ENCODE results near the gene DAP3.
"Not testable (repeated sequence)": the region's sequence is repeated elsewhere in the genome, so short reads cannot be mapped to it uniquely, and the experiment has no call there.

Gene DAP3

DNA sequence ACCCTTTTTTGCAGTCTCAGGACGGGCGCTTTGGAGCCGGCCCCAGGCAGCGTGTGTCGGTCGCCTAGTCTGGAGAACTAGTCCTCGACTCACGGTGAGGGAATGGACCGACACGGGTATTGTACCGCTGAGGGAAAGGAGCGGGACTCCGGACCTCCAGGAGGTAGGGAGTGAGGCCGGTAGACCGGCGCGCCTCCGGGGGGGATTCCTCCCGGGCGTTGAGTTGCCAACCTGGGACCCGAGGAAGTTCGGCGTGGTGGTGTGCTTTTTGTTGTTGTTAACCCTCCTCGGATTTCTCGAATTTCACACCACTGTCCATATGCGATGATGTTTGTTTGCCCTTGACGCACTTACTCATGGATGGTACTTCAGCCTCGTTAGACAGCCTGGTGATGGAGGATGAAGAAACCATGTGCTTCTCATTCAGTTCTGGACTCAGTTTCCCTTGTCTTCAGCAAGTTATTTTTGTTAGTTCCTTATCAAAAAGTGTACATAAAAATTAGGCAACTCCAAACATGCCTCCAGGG, at the start of gene DAP3:
Gene DAP3 (plus strand): TSS at position 11 of the 527 bp plus-strand sequence. CDS start 20,689 bp downstream, outside the sequence.
- DNase-seq (ENCODE audit: low read depth in 2 of 2) = not testable (repeated sequence)

DNA sequence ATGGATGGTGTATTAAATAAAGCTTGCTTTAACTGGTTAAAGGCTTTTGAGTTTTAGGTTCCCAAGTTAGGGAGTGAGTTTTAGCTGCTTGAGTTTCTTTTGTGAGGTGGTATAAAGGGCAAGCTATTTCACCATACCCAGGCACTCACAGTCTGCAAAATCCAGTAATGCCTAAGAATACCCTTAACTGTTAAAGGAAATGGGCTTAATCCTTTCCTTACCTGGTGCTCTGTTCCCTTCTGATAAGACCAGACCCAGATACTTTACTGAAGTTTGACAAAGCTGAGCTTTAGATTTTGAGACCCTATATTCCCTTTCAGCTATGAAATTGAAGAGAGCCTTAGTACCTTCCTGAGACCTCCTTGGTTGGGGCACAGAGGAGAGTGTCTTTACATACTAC, 48.5 kb upstream of the DAP3 start:
- DNase-seq (ENCODE audit: low read depth in 2 of 2) = no peak

DNA sequence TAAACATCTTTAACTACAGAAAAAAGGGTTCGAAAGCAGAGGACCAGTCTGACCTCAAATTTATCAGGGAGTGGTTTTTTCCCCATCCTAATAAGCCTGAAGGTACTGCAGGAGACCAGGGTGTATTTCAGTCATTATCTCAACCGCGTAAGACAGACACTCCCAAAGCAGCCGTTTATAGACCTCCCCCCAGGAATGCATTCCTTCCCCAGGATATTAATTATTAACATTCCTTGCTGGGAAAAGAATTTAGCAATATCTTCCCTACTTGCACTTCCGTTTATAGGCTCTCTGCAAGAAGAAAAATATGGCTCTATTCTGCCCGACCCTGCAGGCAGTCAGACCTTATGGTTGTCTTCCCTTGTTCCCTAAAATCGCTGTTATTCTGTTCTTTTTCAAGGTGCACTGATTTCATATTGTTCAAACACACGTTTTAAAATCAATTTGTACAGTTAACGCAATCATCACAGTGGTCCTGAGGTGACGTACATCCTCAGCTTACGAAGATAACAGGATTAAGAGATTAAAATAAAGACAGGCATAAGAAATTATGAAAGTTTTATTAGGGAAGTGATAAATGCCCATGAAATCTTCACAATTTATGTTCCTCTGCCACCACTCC, 46.2 kb upstream of the DAP3 start:
- not testable (repeated sequence) for DNase-seq (ENCODE audit: low read depth in 2 of 2)

DNA sequence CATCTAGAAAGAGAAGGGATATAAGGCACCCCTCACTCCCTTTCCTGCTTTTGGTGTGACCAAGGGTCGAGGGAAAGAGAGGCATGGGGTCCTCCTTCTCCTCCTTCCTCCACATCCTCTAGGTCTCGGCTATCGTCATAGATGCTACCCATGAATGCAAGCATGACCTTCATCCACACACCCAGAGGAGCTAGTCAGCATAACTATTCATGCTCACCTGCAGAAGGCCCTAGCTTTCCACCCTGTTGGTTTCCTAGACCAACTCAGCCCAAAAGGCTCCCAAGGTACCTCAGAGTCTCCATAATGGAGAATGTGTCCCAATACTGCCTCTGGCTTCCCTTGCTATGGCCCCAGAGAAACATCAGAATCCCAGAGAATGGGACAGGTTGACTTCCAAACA, 45.7 kb upstream of the DAP3 start:
- DNase-seq (ENCODE audit: low read depth in 2 of 2) = no peak

DNA sequence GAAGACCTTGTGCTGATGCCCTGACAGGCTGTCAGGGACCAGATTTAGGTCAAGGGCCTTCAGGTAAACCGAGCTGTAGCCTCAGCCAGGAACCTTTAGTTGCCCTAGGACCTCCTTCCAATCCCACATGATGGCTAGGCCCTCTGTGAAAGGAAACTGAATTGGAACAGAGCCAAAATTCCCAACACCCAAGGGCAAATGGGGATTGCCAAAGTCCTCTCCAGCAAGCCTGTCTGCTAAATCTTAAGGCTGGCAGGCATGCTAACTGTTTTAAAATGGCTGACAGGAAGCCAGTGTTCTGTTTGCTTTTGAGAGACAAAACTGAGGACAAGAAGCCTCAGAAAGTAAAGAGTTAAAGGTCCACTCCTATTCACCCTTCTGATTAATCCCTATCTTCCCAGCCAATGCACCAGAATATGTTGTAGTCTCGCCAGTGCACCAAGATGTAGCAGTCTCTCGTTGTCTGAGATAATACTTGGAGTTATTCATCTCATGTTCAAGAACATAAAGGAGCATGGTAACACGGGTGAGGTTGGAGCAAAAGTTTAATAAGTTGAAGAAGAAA, 43.8 kb upstream of the DAP3 start:
- DNase-seq (ENCODE audit: low read depth in 2 of 2) = no peak

DNA sequence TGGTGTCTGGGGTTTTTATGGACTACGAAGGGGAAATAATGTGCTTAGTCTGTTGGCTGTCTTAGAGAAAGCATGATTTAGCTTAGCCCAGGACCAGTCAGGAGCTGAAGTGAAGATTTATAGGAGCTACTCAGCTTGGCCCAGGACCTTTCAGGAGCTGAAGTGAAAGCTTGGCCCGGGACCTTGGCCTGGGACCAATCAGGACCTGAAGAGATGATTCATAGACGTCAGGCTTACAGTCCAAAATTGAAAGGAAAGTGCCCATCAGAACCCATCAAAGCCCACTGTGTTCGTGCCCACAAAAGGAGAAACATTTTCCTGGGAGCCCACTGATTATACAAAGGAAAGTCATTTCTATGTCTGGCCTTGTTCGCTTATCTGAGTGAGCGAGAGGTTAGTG, 43.2 kb upstream of the DAP3 start:
- DNase-seq (ENCODE audit: low read depth in 2 of 2) = no peak

DNA sequence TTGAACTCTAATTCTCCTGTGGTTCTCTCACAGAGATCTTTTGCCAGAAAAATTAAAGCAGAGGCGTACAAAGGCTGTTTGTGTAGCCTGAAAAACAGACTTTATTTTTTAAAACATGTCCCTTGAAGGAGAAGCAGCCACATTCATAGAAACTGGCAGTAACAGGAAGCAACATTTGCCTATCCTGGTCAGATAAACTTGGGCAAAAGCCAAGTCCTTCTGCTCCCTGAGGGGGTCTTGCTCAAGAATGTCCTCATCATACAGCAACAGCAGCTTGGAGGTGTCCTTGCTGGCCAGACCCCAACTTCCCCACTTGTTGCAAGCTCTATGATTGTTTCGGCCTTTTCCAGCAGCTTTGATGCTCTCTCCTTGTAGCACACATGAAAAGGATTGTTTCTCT, 42.6 kb upstream of the DAP3 start:
- no peak for DNase-seq (ENCODE audit: low read depth in 2 of 2)

DNA sequence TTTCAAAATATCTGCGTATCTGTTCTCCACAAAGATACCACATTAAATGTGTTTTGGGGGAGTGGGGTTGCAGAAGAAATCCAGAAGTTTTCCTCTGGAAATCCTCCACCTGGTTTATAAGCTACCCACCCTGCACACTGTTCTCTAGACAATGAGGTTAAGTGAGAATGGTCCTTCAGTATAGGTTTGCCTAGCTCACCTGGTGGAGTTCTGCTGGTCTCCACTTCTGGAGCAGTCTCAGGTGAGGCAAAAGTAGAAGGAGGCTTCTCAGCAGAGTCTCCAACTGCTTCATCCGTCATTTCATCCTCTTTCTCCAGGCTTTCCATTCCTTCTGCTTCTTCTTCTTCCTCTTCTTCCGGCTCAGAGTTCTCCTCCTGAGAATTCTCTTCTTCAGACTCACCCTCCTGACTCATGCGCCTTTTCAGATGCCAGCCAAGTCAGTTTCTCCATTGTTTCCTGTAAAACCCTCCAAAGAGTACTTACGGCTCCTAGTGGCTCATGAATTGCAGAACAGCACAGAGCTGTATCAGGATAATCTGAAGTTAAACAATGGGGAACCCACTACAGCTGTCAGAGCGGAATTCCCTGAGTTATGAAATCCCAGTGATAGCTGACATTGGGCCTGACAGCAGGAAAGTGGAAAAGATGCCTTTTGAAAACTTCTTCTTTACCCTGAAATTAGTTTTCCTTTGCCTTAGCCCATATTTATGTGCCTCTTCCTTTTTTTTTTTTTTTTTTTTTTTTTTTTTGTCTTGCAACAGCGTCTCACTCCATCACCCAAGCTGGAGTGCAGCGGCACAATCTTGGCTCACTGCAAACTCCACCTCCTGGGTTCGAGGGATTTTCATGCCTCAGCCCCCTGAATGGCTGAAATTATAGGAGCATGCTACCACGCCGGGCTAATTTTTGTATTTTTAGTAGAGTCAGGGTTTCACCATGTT, 40.4 kb upstream of the DAP3 start:
- DNase-seq (ENCODE audit: low read depth in 2 of 2) = no peak

DNA sequence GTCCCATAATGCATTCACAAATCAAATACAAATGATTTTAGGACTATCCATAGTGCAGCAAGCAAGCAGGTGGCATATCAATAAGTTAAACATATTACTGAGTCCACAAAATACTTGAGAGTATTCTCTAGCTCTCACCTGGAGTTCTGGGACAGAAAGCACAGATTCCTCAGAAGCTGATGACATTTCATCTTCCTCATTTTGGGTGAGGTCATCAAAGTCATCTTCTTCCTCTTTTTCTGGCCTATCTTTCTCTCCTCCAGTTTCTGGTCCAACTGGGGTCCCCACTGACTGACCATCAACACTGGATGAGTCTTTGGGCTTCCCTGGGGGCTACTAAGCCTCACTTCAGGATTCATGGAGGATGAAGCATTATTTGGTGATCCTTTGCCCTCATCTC, 39.2 kb upstream of the DAP3 start:
- DNase-seq (ENCODE audit: low read depth in 2 of 2) = no peak

DNA sequence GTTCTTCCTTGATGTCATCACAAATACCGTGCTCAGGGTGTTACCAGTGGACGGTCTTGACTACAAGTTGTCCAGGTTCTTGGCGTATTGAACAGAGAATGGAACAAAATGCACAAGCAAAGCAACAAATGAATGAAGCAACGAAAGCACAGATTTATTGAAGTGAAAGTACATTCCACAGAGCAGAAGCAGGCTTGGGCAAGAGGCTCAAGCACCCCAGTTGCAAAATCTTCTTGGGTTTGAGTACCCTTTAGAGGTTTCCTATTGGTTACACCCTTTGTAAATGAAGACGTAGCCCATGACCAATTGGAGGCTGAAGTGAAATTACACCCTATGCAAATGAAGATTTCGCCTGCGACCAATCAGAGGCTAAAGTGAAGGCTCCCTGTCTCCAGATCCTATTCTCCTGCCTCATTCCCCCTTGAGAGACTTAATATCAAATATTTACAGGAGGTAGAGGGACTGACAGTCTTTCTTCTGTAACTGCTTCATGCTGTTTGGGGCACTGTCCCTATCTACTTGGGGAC, 38.6 kb upstream of the DAP3 start:
- DNase-seq (ENCODE audit: low read depth in 2 of 2) = no peak

DNA sequence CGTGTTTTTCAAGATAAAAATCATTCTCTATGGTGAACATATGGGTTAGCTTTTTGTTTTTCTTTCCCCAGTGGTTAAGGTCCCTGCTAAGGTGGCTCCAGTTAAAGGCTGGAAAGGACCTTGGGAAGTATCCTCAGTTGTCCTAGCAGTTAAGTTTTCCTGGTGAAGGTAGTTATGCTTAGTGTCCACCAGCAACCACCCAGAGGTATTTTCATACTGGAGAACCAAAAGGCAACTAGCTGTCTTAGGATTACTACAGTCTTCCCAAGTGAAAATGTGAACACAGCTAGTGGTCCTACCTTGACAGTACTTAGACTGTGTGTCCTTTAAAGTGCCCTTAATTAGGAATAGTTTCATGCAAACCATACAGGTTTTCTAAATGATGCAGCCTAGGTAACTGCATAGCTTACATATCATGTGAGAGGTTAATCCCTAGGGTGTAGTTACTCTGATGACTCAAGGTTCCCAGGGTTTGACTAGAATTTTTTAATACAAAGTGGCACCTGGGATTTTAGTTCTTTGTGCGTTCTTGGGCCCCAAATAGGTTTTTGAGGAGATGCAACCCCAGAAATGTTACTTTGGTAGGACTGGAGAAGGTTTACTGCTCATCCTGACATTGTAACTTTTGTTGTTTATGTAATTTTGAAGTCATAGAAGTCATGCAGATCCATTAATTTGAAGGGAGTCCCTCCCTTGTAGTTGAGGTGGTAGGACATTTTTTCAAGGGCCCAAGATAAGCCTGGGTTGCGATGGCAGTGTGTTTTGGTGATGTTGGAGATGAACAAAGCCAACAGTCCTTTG, 36.8 kb upstream of the DAP3 start:
- no peak for DNase-seq (ENCODE audit: low read depth in 2 of 2)

DNA sequence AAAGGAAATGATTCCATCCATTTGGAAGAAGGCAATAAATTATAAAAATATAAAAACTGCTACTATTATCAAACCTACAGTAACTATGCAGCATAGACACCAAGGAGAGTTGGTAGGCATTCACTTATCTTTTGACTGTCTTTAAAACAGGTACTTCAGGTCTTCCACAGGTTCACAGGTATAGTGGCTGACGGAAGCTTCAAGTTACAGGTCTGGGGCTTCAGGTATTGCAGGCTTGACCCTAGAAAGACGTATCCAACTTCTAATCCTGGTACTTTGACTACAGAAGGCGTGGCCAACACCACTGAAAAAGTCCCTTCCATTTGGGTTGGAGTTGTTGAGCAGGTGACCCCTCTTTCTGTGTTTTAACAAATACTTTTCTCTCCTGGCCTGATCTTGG, 35.9 kb upstream of the DAP3 start:
- no peak for DNase-seq (ENCODE audit: low read depth in 2 of 2)

DNA sequence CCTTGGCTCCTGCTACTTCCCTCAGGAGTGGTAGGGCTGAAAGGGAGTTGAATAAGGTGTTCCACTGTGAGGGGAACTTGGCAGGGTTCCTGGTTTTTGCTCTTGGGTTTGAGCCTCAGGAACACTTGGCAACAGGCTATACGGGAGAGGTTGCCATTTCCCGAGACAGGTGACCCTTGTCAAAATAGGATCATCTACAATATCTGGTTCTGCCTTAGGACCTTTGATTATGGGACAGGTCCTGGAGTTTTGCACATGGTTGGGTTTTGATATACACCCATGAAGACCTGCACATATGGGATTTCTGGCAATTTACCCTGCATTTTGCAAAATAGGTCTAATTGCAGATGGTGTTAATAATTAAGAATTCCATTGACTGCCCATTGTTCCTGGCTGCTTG, 31.4 kb upstream of the DAP3 start:
- no peak for DNase-seq (ENCODE audit: low read depth in 2 of 2)

DNA sequence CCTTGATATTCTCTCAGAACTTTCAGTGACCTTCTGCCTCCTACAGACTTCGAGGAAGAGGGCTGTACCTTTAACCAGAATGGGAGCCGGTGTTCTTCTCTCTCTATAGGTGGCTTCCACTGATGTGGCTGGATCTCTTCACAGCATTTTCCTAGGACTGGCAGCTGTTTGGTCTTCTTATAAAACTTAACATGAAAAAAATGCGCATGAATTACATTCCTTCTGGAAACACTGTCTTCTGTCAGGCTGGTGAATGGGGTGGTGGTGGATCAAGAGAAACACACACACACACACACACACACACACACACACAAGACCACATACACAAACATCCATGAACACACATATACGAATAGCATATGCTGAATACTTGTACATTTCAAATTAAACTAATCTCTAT, 27.7 kb upstream of the DAP3 start:
- DNase-seq (ENCODE audit: low read depth in 2 of 2) = not testable (repeated sequence)

DNA sequence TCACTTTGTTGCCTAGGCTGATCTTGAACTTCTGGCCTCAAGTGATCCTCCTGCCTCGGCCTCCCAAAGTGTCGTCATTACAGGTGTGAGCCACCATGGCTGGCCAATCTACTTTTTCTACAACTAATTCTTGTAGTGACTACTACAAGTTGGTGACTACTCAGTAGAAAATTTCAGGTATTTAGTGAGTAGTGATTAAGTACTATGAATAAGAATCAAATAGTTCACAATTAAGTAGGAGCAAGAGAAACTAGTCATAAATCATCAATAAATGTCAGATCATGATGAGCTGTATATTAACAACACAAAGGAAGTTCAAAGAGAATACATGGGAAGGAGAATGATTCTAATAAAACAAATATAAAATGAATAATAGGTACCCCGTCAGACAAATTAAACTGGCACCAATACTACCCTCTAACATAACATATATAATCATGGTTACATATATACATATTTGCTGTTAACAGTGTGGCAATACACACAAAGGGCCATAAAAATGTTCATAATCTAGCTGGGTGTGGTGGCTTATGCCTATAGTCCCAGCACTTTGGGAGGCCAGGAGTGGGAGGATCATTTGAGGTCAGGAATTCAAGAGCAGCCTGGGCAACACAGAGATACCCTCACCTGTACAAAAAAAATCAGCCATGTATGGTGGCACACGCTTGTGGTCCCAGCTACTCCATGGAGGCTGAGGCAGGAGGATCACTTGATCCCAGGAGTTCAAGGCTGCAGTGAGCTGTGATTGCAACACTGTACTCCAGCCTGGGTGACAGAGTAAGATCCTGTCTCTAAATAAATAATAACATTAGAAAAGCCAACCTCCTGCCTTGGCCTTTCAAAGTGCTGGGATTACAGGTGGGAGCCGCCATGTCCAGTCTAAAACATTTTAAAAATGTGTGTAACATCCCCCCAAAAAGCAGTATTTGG, 19.4 kb upstream of the DAP3 start:
- DNase-seq (ENCODE audit: low read depth in 2 of 2) = no peak

DNA sequence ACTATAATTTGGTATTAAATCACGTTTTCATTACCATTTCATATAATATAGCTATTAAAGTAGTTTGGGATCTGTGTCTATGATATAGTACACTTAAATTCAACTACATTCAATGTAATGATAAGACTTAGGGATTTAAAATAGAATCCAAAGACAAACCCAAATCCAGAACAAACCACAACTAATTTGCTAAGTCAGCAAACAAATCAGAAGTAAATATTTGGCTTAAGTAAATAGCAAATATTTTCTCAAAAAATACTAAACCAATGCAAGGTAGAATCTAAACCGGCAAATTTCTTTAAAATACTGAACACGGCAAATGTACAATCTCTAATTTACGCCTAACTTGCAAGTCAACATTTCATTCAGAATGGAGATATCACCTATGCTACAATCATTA, 17.1 kb upstream of the DAP3 start:
- no peak for DNase-seq (ENCODE audit: low read depth in 2 of 2)

DNA sequence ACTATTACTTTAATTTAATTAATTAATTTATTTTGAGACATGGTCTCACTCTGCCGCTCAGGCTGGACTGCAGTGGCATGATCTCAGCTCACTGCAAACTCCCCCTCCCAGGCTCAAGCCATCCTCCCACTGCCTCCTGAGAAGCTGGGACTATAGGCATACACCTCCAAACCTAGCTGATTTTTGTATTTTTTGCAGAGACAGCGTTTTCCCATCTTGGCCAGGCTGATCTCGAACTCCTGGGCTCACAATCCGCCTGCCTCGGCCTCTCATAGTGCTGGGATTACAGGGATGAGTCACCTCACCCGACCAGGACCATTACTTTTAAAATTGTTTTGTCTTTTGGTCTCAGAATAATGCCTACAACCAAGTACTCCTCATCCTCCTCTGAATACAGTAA, 15.9 kb upstream of the DAP3 start:
- DNase-seq (ENCODE audit: low read depth in 2 of 2) = no peak

DNA sequence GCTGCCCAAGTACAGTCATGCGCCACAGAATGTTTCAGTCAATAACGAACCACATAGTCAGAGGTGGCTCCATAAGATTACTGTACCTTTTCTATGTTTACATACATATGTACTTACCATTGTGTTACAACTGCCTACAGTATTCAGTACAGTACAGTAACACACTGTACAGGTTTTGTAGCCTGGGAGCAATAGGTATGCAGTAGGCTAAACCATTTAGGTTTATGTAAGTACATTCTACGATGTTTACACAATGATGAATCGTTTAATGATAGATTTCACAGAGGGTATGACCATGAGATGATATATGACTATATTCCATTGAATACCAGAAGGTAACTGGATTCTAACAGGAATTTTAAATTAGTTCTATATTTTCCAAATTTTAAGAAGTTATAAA, 10.9 kb upstream of the DAP3 start:
- DNase-seq (ENCODE audit: low read depth in 2 of 2) = no peak

DNA sequence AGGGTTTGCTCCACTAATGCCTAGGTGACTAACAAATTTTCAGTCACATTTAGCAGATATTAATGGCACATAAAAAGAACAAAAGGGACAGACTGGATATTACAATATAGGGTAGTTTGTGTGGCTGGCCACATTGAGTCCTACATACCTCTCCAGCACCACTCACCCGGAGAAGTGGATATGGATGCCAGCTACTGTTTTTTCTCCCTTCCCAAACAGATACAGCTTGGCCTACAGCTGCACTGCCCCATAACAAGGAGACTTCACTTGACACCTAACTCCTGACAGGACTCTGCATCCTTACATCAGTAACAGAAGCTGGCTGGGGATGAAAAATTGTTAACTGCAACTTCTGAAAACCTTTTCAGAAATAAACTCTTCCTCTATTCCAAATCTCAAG, 9.9 kb upstream of the DAP3 start:
- DNase-seq (ENCODE audit: low read depth in 2 of 2) = not testable (repeated sequence)

DNA sequence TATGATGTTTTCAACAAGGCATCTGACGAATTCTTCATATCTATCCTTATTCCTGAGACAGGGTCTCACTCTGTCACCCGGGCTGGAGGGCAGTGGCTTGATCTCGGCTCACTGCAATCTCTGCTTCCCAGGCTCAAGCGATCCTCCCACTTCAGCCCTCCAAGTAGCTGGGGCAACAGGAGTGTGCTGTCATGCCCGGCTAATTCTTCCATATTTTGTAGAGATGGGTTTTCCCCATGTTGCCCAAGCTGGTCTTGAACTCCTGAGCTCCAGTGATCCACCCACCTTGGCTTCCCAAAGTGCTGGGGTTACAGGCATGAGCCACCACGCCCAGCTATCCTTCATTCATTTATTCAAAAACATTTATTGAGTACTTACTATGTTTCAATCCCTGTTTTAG, 8.4 kb upstream of the DAP3 start:
- DNase-seq (ENCODE audit: low read depth in 2 of 2) = no peak

DNA sequence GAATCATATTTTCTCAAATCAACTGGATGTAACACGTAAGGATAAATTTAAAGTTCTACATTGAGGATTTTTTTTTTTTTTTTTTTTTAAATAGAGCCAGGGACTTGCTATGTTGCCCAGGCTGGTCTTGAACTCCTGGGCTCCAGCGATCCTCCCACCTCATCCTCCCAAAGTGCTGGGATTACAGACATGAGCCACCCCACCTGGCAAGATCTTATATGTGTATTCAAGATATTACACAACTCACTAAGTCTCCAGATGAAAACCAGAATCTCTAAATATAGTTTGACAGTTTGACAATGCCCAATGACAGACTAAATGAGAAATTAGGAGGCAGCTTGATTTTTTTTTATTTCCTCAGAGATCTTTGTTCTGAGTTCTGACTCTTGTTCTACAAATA, 7.1 kb upstream of the DAP3 start:
- DNase-seq (ENCODE audit: low read depth in 2 of 2) = no peak
